Heart left ventricle (tissue), 13 donors: ENCODE results near the gene CHN2.

Experiments
- CTCF ChIP-seq, 12 donors: fragments of 200-600 bp; sonication (generic) in 4 of 12; IDR thresholded peaks; one replicate each; pipeline versions ENCODE4 v1.5.0 to v1.8.0; 2018 to 2022; ENCODE audit warnings: antibody characterized with exemption in 12 of 12, mild to moderate bottlenecking in 5 of 12
- POLR2A ChIP-seq, 2 donors: fragments of 450-650 bp; IDR thresholded peaks; one replicate each; pipeline ENCODE4 v1.6.1; 2017; ENCODE audit warnings: antibody characterized with exemption in 2 of 2, mild to moderate bottlenecking in 2 of 2, moderate library complexity in 2 of 2
- donor health status: ischemic (EF 13 %, LVEDD 7.1; RV severe dilation, severe dysfunction).
- donor health status: DM: no; HTN: yes; CAD: no.
- donor health status: DM: no; HTN: no; CAD: no.
- donor health status: ischemic (EF 25% LVEDD 6.9; RV normal size, moderate dysfunction).
- donor health status: ischemic (EF 25% LVEDD 5.7; RV mildly dilated, moderate dysfunction).
- donor health status: ischemic (EF 35%, LVEDD 5.7; RV mildly dilated, moderate dysfunction).
- donor health status: nonischemic (EF 11% LVEDD 7.7; RV severe dilation, severe dysfunction).
- donor health status: DM: yes; HTN: yes; CAD: no.
- donor health status: PGD.
- donor health status: ischemic (EF 29% LVEDD 5.4; RV normal size, mild dysfunction).
- donor health status: nonischemic (EF 23%, LVEDD 6.1; RV moderate dilation, normal function).

GRCh38 chr7:29236071-29236580 is 41.6 kb downstream of the CHN2 start:
- no peak for TF ChIP-seq POLR2A (IDR thresholded peaks at IDR 0.05)
- no peak for TF ChIP-seq CTCF (IDR thresholded peaks at IDR 0.05)
